ENCODE data around the gene TRIAP1.
"Not testable (repeated sequence)": the region's sequence is repeated elsewhere in the genome, so short reads cannot be mapped to it uniquely, and the experiment has no call there.

TRIAP1 gene

GRCh38 chr12:120445911-120446843 lies at the start of gene TRIAP1, which contains the start of gene GATC:
TRIAP1 (minus strand) TSS chr12:120446384; CDS start chr12:120446372, 12 bp downstream.
GATC (plus strand) TSS chr12:120446444; CDS start chr12:120446481, 37 bp downstream.
- DNase-seq (ENCODE audit: low read depth) = peak; percentile 77

GRCh38 chr12:120495186-120495730 lies 49.1 kb upstream of the TRIAP1 start:
- DNase-seq (ENCODE audit: low read depth) = no peak

GRCh38 chr12:120490833-120491512 lies 44.8 kb upstream of the TRIAP1 start:
- DNase-seq (ENCODE audit: low read depth) = no peak

GRCh38 chr12:120490325-120490724 lies 44.1 kb upstream of the TRIAP1 start:
- DNase-seq (ENCODE audit: low read depth) = no peak

- no peak for DNase-seq (ENCODE audit: low read depth)
Measured at GRCh38 chr12:120489018-120489417, 42.8 kb upstream of the TRIAP1 start.

- DNase-seq (ENCODE audit: low read depth) = no peak
Measured at GRCh38 chr12:120488057-120488640, 42.0 kb upstream of the TRIAP1 start.

- DNase-seq (ENCODE audit: low read depth) = not testable (repeated sequence)
Measured at GRCh38 chr12:120487552-120487951, 41.4 kb upstream of the TRIAP1 start.

- no peak for DNase-seq (ENCODE audit: low read depth)
Measured at GRCh38 chr12:120485961-120486881, 40.0 kb upstream of the TRIAP1 start.

- no peak for DNase-seq (ENCODE audit: low read depth)
Measured at GRCh38 chr12:120483621-120484020, 37.4 kb upstream of the TRIAP1 start.

GRCh38 chr12:120481022-120481767 lies 35.0 kb upstream of the TRIAP1 start:
- no peak for DNase-seq (ENCODE audit: low read depth)

GRCh38 chr12:120480211-120480610 lies 34.0 kb upstream of the TRIAP1 start:
- no peak for DNase-seq (ENCODE audit: low read depth)

GRCh38 chr12:120479458-120479857 lies 33.3 kb upstream of the TRIAP1 start:
- DNase-seq (ENCODE audit: low read depth) = no peak

- no peak for DNase-seq (ENCODE audit: low read depth)
Measured at GRCh38 chr12:120475643-120476042, 29.5 kb upstream of the TRIAP1 start.

GRCh38 chr12:120474616-120474960 lies 28.4 kb upstream of the TRIAP1 start:
- DNase-seq (ENCODE audit: low read depth) = no peak

GRCh38 chr12:120473807-120474615 lies 27.8 kb upstream of the TRIAP1 start:
- DNase-seq (ENCODE audit: low read depth) = no peak

- no peak for DNase-seq (ENCODE audit: low read depth)
Measured at GRCh38 chr12:120472521-120472920, 26.3 kb upstream of the TRIAP1 start.

GRCh38 chr12:120470150-120470784 lies 24.1 kb upstream of the TRIAP1 start:
- DNase-seq (ENCODE audit: low read depth) = no peak

GRCh38 chr12:120469450-120470149 lies 23.4 kb upstream of the TRIAP1 start, which contains the start of gene SRSF9:
SRSF9 (minus strand) TSS chr12:120469748; CDS start chr12:120469609, 139 bp downstream.
- peak; percentile 96 for DNase-seq (ENCODE audit: low read depth)
